DOHH2 (cell line): Measurements from ENCODE around the gene PAQR5.
A peak's percentile ranks its signal among the peaks of the same experiment; 100 is the strongest.

Experiments used
- H3F3A ChIP-seq: fragments of 200-600 bp; sonication (generic), shearing (Covaris generic); 2 replicates; pipeline ENCODE4 v1.6.0; 2016; ENCODE audit warnings: antibody characterized with exemption, mild to moderate bottlenecking; ENCODE audit not compliant: control insufficient read depth, insufficient read depth
- H3K27ac ChIP-seq: fragments of 200-600 bp; sonication (generic); 2 replicates; pipeline ENCODE4 v1.5.1; 2014; ENCODE audit warnings: low read depth, mild to moderate bottlenecking, low read length, moderate library complexity
- H3K27me3 ChIP-seq: fragments of 200-600 bp; sonication (generic); 2 replicates; pipeline ENCODE4 v1.6.1; 2014; ENCODE audit warnings: mild to moderate bottlenecking, low read length, mixed read lengths; ENCODE audit not compliant: control insufficient read depth
- H3K36me3 ChIP-seq: fragments of 200-600 bp; sonication (generic); 2 replicates; pipeline ENCODE4 v1.6.1; 2014; ENCODE audit warnings: mild to moderate bottlenecking, low read length, moderate library complexity, mixed read lengths; ENCODE audit not compliant: control insufficient read depth
- H3K4me1 ChIP-seq: fragments of 200-600 bp; sonication (generic); 2 replicates; pipeline ENCODE4 v1.6.1; 2014; ENCODE audit warnings: mild to moderate bottlenecking, low read length, mixed read lengths; ENCODE audit not compliant: control insufficient read depth
- H3K4me2 ChIP-seq: fragments of 200-600 bp; sonication (generic); 2 replicates; pipeline ENCODE4 v1.6.0; 2014; ENCODE audit warnings: mild to moderate bottlenecking, low read length, moderate library complexity
- H3K4me3 ChIP-seq: fragments of 200-600 bp; sonication (generic); 2 replicates; pipeline ENCODE4 v1.5.1; 2014; ENCODE audit warnings: mild to moderate bottlenecking, low read length, mixed read lengths
- H3K79me2 ChIP-seq: fragments of 200-600 bp; sonication (generic); 2 replicates; pipeline ENCODE4 v1.6.1; 2014; ENCODE audit warnings: mild to moderate bottlenecking, low read length, mixed read lengths; ENCODE audit not compliant: control insufficient read depth
- H3K9me2 ChIP-seq: fragments of 200-600 bp; sonication (generic); replicated peaks from 2 replicates; pipeline ENCODE4 v1.6.1; 2014; ENCODE audit warnings: mild to moderate bottlenecking, low read length, mixed read lengths; ENCODE audit not compliant: control insufficient read depth
- H3K9me3 ChIP-seq: fragments of 200-600 bp; sonication (generic); 2 replicates; pipeline ENCODE4 v1.6.1; 2014; ENCODE audit warnings: antibody characterized with exemption, low read length, mixed read lengths; ENCODE audit not compliant: control insufficient read depth, insufficient read depth
- H4K20me1 ChIP-seq: fragments of 200-600 bp; sonication (generic); 2 replicates; pipeline ENCODE4 v1.6.0; 2014; ENCODE audit warnings: low read depth, mild to moderate bottlenecking, antibody characterized with exemption, low read length, moderate library complexity; ENCODE audit not compliant: control insufficient read depth, insufficient read depth
- CTCF ChIP-seq: fragments of 200-600 bp; sonication (generic); IDR thresholded peaks from one replicate; pipeline ENCODE4 v1.5.1; 2014; ENCODE audit warnings: antibody characterized with exemption, mild to moderate bottlenecking, low read depth, low read length; ENCODE audit not compliant: poor library complexity, severe bottlenecking
- EZH2phosphoT487 ChIP-seq: fragments of 200-600 bp; sonication (generic); IDR thresholded peaks from 2 replicates; pipeline ENCODE4 v1.6.1; 2017; ENCODE audit warnings: borderline replicate concordance, mild to moderate bottlenecking, antibody characterized with exemption, low read length, moderate library complexity, mixed read lengths

Gene PAQR5

GRCh38 chr15:69298697-69299441 is at the start of gene PAQR5:
TSS of gene PAQR5 (plus strand) at chr15:69298912. CDS start at chr15:69360081, 61,169 bp downstream.
- H3K4me1 ChIP-seq, result no peaks in the 10 kb centered on the region
- 0 out of 2 replicates have a peak within 1 kb of the TSS, but pooled peaks have one; percentile 19 for H3K4me2 ChIP-seq
- TF ChIP-seq EZH2phosphoT487 (no peak), CTCF (no peak)
- no peaks in the 10 kb centered on the region for H3F3A ChIP-seq
- H3K9me3 ChIP-seq, result no peaks in the 10 kb centered on the region
- no peaks in the 10 kb centered on the region for H3K36me3 ChIP-seq
- no peaks in the 10 kb centered on the region for H3K9me2 ChIP-seq
- H3K27me3 ChIP-seq, result peaks cover 32% of the 10 kb centered on the region
- no peaks in the 10 kb centered on the region for H3K79me2 ChIP-seq
- no peak within 1 kb of the TSS for H3K4me3 ChIP-seq
- H3K27ac ChIP-seq, result no peak within 1 kb of the TSS
- no peaks in the 10 kb centered on the region for H4K20me1 ChIP-seq

GRCh38 chr15:69253156-69253555 is 45.6 kb upstream of the PAQR5 start:
- H3K4me3 ChIP-seq, result no peak overlapping the region
- no peaks in the 10 kb centered on the region for H3K4me1 ChIP-seq
- H3F3A ChIP-seq, result no peaks in the 10 kb centered on the region
- no peaks in the 10 kb centered on the region for H3K27me3 ChIP-seq
- H3K79me2 ChIP-seq, result no peaks in the 10 kb centered on the region
- TF ChIP-seq EZH2phosphoT487, result no peak
- no peak for TF ChIP-seq CTCF
- no peaks in the 10 kb centered on the region for H4K20me1 ChIP-seq
- no peaks in the 10 kb centered on the region for H3K36me3 ChIP-seq
- no peaks in the 10 kb centered on the region for H3K9me2 ChIP-seq
- no peaks in the 10 kb centered on the region for H3K9me3 ChIP-seq
- no peak overlapping the region for H3K27ac ChIP-seq
- no peak overlapping the region for H3K4me2 ChIP-seq

- H3K27ac ChIP-seq, result no peak overlapping the region
- TF ChIP-seq CTCF (peak; percentile 58), EZH2phosphoT487 (no peak)
- no peaks in the 10 kb centered on the region for H3K9me2 ChIP-seq
- no peak overlapping the region for H3K4me3 ChIP-seq
- no peaks in the 10 kb centered on the region for H3F3A ChIP-seq
- H3K79me2 ChIP-seq, result no peaks in the 10 kb centered on the region
- H3K4me2 ChIP-seq, result no peak overlapping the region
- H3K4me1 ChIP-seq, result no peaks in the 10 kb centered on the region
- no peaks in the 10 kb centered on the region for H3K27me3 ChIP-seq
- no peaks in the 10 kb centered on the region for H3K36me3 ChIP-seq
- no peaks in the 10 kb centered on the region for H4K20me1 ChIP-seq
- H3K9me3 ChIP-seq, result no peaks in the 10 kb centered on the region
Observed at GRCh38 chr15:69265347-69265955, 33.3 kb upstream of the PAQR5 start.
